GM18867 (cell line): Measurements from ENCODE around the gene ZNF207.
"Not testable (repeated sequence)": the region's sequence is repeated elsewhere in the genome, so short reads cannot be mapped to it uniquely, and the experiment has no call there.

Experiments used
- ATAC-seq: cut with Tn5 transposase; IDR thresholded peaks from one replicate; pipeline ENCODE4 v1.9.1; 2021; ENCODE audit warnings: mild to moderate bottlenecking, moderate library complexity; ENCODE audit not compliant: unreplicated experiment

The ZNF207 gene

DNA sequence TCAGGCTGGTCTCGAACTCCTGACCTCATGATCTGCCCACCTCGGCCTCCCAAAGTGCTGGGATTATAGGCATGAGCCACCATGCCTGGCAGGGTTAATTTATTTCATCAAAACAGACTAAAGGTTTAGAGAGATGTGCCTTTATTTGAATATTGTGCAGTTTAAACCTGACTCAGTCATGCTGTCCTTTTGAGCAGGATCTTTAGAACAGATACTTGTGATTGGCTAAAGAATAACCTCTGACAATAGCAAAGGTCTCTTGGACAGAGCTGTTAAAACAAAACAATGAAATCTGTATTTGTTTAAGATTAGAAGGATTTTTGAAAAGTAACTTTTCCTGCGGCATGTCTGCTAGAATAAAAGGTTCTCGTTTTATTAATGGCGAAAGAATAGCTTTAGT, 36.0 kb downstream of the ZNF207 start:
- ATAC-seq = no peak

DNA sequence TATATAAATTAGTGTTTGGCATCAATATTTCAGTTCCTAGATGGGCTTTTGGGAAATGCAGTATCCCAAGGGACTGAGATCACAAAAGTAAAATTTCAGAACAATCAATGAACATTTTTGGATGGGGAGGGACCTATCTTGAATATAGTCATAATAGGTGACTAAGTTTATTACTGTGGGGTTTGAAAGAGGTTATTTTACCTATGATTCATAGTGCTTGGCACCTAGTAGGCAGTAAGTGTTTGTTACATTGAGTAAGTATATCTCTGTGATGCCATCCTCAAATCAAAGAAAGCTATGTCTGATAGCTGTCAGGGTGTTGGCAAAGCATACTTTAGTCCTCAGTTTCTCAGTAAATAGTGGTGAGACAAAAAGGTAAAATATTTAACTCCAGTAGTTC, 36.9 kb downstream of the ZNF207 start:
- no peak for ATAC-seq

DNA sequence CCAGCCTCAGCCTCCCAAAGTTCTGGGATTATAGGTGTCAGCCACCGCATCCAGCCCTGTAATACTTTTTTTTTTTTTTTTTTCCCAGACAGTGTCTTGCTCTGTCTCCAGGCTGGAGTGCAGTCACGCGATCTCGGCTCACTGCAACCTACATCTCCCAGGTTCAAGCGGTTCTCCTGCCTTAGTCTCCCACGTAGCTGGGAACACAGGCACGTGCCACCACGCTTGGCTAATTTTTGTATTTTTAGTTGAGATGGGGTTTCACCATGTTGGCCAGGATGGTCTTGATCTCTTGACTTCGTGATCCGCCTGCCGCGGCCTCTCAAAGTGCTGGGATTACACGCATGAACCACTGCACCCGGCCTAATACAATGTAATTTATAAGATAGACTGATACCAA, 38.2 kb downstream of the ZNF207 start:
- ATAC-seq = not testable (repeated sequence)

DNA sequence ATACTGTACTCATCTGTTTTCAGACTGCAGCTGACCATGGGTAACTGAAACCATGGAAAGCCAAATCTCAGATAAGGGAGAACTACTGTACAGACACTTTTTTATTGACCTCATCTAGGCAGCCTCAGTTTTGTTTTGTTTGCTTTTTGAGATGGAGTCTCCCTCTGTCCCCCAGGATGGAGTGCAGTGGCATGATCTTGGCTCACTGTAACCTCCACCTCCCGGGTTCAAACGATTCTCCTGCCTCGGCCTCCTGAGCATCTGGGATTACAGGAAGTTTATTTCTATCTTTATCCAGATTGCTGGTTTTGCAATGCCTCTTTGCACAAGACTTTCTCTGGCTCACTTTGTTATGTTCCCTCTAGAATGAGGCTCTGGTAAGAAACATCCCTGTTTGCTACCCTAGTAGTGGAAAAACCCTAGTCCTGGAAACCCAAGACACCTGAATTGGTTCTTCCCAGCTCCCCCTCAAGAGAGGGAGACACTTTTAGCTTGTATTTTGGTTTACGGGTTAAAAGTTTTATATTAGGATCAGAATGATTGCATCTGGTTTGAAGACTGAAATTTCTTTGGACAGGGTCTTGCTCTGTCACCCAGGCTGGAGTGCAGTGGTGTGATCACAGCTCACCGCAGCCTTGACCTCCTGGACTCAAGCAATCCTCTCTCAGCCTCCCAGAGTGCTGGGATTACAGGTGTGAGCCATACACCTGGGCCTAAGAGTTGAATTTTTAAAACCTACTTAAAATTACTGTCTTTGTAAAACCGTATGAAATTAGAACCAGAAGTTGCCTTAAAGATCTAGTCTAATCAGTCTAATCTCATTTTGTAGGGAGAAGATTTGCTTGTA, 38.9 kb downstream of the ZNF207 start:
- ATAC-seq = no peak

DNA sequence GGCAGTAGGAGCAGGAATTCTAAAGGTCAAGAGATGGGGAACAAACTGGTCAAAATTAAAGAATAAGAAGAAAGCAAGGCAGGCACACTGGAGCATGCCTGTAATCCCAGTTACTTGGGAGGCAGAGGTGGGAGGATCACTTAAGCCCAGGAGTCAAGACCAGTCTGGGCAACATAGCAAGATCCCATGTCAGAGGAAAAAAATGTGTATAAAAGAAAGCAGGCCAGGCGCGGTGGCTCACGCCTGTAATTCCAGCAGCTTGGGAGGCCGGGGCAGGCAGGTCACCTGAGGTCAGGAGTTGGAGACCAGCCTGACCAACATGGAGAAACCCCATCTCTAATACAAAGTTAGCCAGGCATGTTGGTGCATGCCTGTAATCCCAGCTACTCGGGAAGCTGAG, 43.9 kb downstream of the ZNF207 start:
- no peak for ATAC-seq

DNA sequence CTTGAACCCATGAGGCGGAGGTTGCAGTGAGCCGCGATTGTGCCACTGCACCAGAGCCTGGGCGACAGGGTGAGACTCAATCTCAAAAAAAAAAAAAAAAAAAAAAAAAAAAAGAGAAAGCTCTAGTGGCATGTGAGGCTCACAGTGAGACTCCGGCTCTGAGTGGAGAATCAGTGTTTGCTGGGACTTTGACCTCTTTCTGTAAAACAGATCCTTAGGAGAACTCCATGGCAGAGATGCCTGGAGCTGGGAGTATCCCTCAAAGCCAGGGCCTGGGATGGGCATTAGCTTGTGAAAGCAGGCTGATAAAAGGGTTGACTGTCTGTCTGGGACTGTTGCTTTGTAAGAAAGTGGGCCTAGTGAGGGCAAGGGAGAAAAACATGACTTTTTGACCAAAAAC, 46.4 kb downstream of the ZNF207 start:
- ATAC-seq = no peak

DNA sequence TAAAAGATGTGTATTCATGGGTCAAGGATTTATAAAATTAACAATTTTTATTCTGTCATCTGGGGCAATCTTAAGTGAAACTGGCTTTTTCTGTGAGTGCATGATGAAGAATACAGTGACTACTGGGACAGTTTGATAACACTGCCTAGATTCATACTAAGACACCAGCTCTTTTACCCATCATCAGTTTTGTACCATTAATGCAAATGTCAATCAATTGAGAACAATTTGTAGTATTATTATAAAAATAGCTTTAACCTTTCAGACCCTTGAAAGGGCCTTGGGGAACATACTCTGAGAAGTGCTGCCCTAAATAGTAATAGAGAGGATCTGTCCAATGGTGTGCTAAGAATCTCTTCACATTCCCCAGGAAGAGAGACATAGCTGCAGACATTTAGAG, 49.0 kb downstream of the ZNF207 start:
- ATAC-seq = no peak

DNA sequence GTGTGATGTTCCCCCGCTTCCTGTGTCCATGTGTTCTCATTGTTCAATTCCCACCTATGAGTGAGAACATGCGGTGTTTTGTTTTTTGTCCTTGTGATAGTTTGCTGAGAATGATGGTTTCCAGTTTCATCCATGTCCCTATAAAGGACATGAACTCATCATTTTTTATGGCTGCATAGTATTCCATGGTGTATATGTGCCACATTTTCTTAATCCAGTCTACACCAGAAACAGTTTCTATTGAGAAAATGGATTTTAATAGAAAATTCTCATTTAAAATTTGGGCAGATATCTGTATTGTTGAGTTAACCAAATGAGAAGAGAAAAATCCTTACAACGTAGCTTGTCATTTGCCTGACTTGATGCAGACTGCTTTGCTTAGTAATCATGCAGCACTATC, 60.1 kb downstream of the ZNF207 start:
- not testable (repeated sequence) for ATAC-seq

DNA sequence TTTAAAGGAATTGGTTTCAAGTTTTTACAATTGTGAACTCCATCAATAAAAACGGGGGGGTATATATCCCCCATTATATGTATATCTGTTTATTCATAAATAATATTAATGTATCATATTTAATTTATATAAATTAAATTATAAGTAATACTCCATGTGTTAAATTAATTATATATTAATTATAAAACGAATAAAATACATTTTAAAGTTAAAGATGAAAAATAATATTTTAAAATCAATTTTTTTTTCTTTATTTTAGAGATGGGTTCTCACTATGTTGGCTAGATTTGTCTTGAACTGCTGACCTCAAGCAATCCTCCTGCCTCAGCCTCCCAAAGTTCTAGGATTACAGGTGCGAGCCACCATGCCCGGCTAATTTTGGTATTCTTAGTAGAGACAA, 76.9 kb downstream of the ZNF207 start:
- no peak for ATAC-seq

DNA sequence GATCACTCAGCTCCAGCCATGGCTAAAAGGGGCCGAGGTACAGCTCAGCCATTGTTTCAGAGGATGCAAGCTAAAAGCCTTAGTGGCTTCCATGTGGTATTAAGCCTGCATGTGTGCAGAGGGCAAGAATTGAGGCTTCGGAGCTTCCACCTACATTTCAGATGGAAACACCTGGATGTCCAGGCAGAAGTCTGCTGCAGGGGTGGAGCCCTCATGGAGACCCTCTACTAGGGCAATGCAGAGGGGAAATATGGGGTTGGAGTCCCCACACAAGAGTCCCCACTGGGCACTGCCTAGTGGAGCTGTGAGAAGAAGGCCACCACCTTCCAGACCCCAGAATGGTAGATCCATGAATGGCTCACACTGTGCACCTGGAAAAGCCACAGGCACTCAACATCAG, 79.6 kb downstream of the ZNF207 start:
- ATAC-seq = no peak
